ENCODE results near the gene CLIC4. TPM values are rescaled to one million over a fixed set of nuclear protein-coding genes. Genes with fewer than 3 reads are reported as not detected.
"Not testable (repeated sequence)": the region's sequence is repeated elsewhere in the genome, so short reads cannot be mapped to it uniquely, and the experiment has no call there.

The CLIC4 gene
- total RNA-seq, 3 donors from 2014 or later, result 33.0 to 176 (median 52.4) TPM

- peak in 2 of 3 donors; percentile 14 to 51 for DNase-seq
- Histone ChIP-seq H3K4me3 (no peak overlapping the region), H3K4me1 (ENCODE audit: low read depth) (peaks cover 11% of the 10 kb centered on the region), H3K9me3 (peaks cover 9% of the 10 kb centered on the region), H3K36me3 (ENCODE audit: low read depth) (no peaks in the 10 kb centered on the region)
- ATAC-seq, result no peak
- TF ChIP-seq CTCF (IDR thresholded peaks at IDR 0.05), result no peak
- intact Hi-C loops (cut with DNase I, micrococcal nuclease), result no loop called here
Observed at GRCh38 chr1:24890887-24891286, 145.6 kb downstream of the CLIC4 start.

- DNase-seq; H3K4me1 ChIP-seq (ENCODE audit: low read depth); intact Hi-C loops (cut with DNase I, micrococcal nuclease); H3K4me3 ChIP-seq; H3K36me3 ChIP-seq (ENCODE audit: low read depth); H3K9me3 ChIP-seq: not testable (repeated sequence)
- peak; percentile 10 for ATAC-seq
Observed at GRCh38 chr1:24891367-24891766, 146.1 kb downstream of the CLIC4 start.

GRCh38 chr1:24892188-24893153 is 147.2 kb downstream of the CLIC4 start:
- Histone ChIP-seq H3K4me3 (no peak overlapping the region), H3K9me3 (peaks cover 9% of the 10 kb centered on the region), H3K36me3 (ENCODE audit: low read depth) (no peaks in the 10 kb centered on the region), H3K4me1 (ENCODE audit: low read depth) (peaks cover 8% of the 10 kb centered on the region)
- peak in 2 of 3 donors; percentile 17 to 23 for DNase-seq
- intact Hi-C loops (cut with DNase I, micrococcal nuclease), result no loop called here
- no peak for ATAC-seq
- TF ChIP-seq CTCF (IDR thresholded peaks at IDR 0.05), result no peak

GRCh38 chr1:24893431-24893830 is 148.2 kb downstream of the CLIC4 start:
- H3K9me3 ChIP-seq, result peaks cover 9% of the 10 kb centered on the region
- no peak overlapping the region for H3K4me3 ChIP-seq
- peaks cover 11% of the 10 kb centered on the region for H3K4me1 ChIP-seq (ENCODE audit: low read depth)
- DNase-seq, result peak; percentile 59 to 80 (median 61)
- no peak for TF ChIP-seq CTCF (IDR thresholded peaks at IDR 0.05)
- intact Hi-C loops (cut with DNase I, micrococcal nuclease), result no loop called here
- H3K36me3 ChIP-seq (ENCODE audit: low read depth), result no peaks in the 10 kb centered on the region
- ATAC-seq, result peak; percentile 76

Other genes with a start within 250 kb of the CLIC4 start
- 10 to 100 TPM in 2 of 3 donors, 1 to 10 TPM in 1; 9.2 to 15.0 (median 12.8) TPM for gene RCAN3, start 242.6 kb upstream of the CLIC4 start, total RNA-seq
- 1 to 10 TPM in 2 of 3 donors, under 1 TPM in 1; 0.60 to 1.9 (median 1.9) TPM for gene NCMAP, start 189.4 kb upstream of the CLIC4 start, total RNA-seq
- 100 to 1,000 TPM; 117 to 131 (median 120) TPM for gene SRRM1, start 102.1 kb upstream of the CLIC4 start, total RNA-seq
- 1 to 10 TPM; 3.2 to 6.1 (median 5.0) TPM for gene RUNX3, start 184.8 kb downstream of the CLIC4 start, total RNA-seq